Trophoblast cell (in vitro differentiated cells and primary cell): ENCODE results near the gene PRKAR2A.
A peak's percentile ranks its signal among the peaks of the same experiment; 100 is the strongest.
"Not testable (repeated sequence)": the region's sequence is repeated elsewhere in the genome, so short reads cannot be mapped to it uniquely, and the experiment has no call there.

ENCODE experiments used
- DNase-seq, 2 donors: peaks; one replicate each; pipeline ENCODE4 v3.0.0-alpha.2; 2016
- H2AFZ ChIP-seq: 2 replicates; pipeline ENCODE4 v1.6.1; 2013; ENCODE audit warnings: low read length, moderate library complexity, mild to moderate bottlenecking; ENCODE audit not compliant: insufficient read depth, poor library complexity
- H2AK5ac ChIP-seq: 2 replicates; pipeline ENCODE4 v1.6.1; 2013; ENCODE audit warnings: mild to moderate bottlenecking, low read length
- H2BK120ac ChIP-seq: 2 replicates; pipeline ENCODE4 v1.6.1; 2013; ENCODE audit warnings: low read length, mild to moderate bottlenecking, moderate library complexity; ENCODE audit not compliant: insufficient read depth, poor library complexity
- H2BK12ac ChIP-seq: 2 replicates; pipeline ENCODE4 v1.6.1; 2013; ENCODE audit warnings: mild to moderate bottlenecking, low read length, moderate library complexity
- H2BK5ac ChIP-seq: 2 replicates; pipeline ENCODE4 v1.6.1; 2013; ENCODE audit warnings: low read length, low read depth, moderate library complexity, mild to moderate bottlenecking; ENCODE audit not compliant: poor library complexity
- H3K14ac ChIP-seq: 2 replicates; pipeline ENCODE4 v1.6.1; 2013; ENCODE audit warnings: mild to moderate bottlenecking, low read length
- H3K18ac ChIP-seq: 2 replicates; pipeline ENCODE4 v1.6.1; 2013; ENCODE audit warnings: mild to moderate bottlenecking, low read length
- H3K23ac ChIP-seq: 2 replicates; pipeline ENCODE4 v1.6.1; 2013; ENCODE audit warnings: low read length
- H3K27ac ChIP-seq: 2 replicates; pipeline ENCODE4 v1.5.1; 2013; ENCODE audit warnings: low read depth, mild to moderate bottlenecking, inconsistent platforms, low read length, moderate library complexity
- H3K27me3 ChIP-seq: 2 replicates; pipeline ENCODE4 v1.6.1; 2013; ENCODE audit warnings: inconsistent platforms, mild to moderate bottlenecking, low read length, moderate library complexity; ENCODE audit not compliant: insufficient read depth
- H3K36me3 ChIP-seq, 2 experiments: 1 replicate in 1 of 2; 2 replicates in 1 of 2; pipeline ENCODE4 v1.6.1; 2013; ENCODE audit warnings: low read length in 2 of 2, mild to moderate bottlenecking in 2 of 2, moderate library complexity in 1 of 2; ENCODE audit not compliant: insufficient read depth in 2 of 2, control insufficient read depth in 1 of 2
- H3K4ac ChIP-seq: 2 replicates; pipeline ENCODE4 v1.6.1; 2013; ENCODE audit warnings: low read depth, mild to moderate bottlenecking, low read length, moderate library complexity
- H3K4me1 ChIP-seq, 2 experiments: 1 replicate in 1 of 2; 2 replicates in 1 of 2; pipeline ENCODE4 v1.6.1; 2013; ENCODE audit warnings: low read length in 2 of 2, mild to moderate bottlenecking in 2 of 2, moderate library complexity in 1 of 2; ENCODE audit not compliant: insufficient read depth in 2 of 2, control insufficient read depth in 1 of 2
- H3K4me2 ChIP-seq: 2 replicates; pipeline ENCODE4 v1.6.1; 2013; ENCODE audit warnings: inconsistent platforms, mild to moderate bottlenecking, low read length, moderate library complexity
- H3K4me3 ChIP-seq: 2 replicates; pipeline ENCODE4 v1.5.1; 2013; ENCODE audit warnings: mild to moderate bottlenecking, low read depth, low read length, inconsistent platforms
- H3K79me1 ChIP-seq: one replicate; pipeline ENCODE4 v1.6.1; 2013; ENCODE audit warnings: low read length
- H3K79me2 ChIP-seq: 2 replicates; pipeline ENCODE4 v1.6.1; 2013; ENCODE audit warnings: low read length, mild to moderate bottlenecking; ENCODE audit not compliant: control insufficient read depth, insufficient read depth, poor library complexity
- H3K9ac ChIP-seq: 2 replicates; pipeline ENCODE4 v1.6.1; 2013; ENCODE audit warnings: mild to moderate bottlenecking, low read length
- H3K9me3 ChIP-seq: 2 replicates; pipeline ENCODE4 v1.6.1; 2013; ENCODE audit warnings: low read depth, mild to moderate bottlenecking, control low read depth, inconsistent platforms, low read length; ENCODE audit not compliant: insufficient read depth
- H4K12ac ChIP-seq: 2 replicates; pipeline ENCODE4 v1.6.1; 2013; ENCODE audit warnings: low read depth, mild to moderate bottlenecking, low read length, moderate library complexity
- H4K8ac ChIP-seq: 2 replicates; pipeline ENCODE4 v1.6.1; 2013; ENCODE audit warnings: low read depth, mild to moderate bottlenecking, low read length, moderate library complexity
- H4K91ac ChIP-seq: one replicate; pipeline ENCODE4 v1.6.1; 2013; ENCODE audit warnings: low read depth, mild to moderate bottlenecking, low read length, moderate library complexity
- WGBS: extraction: QIAGEN DNeasy Blood & Tissue Kit; methylation state at CpG from one replicate; pipeline ENCODE4 v1.1.7; 2013; ENCODE audit warnings: missing lambda C conversion rate; ENCODE audit not compliant: insufficient read length, insufficient coverage; ENCODE audit errors: extremely low coverage; 5-methylcytosine and 5-hydroxymethylcytosine counted together

Gene PRKAR2A

GRCh38 chr3:48725185-48725855, 122.4 kb downstream of the PRKAR2A start:
- not testable (repeated sequence) for H3K9me3 ChIP-seq, DNase-seq, H2BK12ac ChIP-seq, H3K9ac ChIP-seq, H3K18ac ChIP-seq, H3K23ac ChIP-seq, H3K27ac ChIP-seq, H4K8ac ChIP-seq, H3K79me1 ChIP-seq, H2BK5ac ChIP-seq, H3K4me3 ChIP-seq, H3K4me1 ChIP-seq, H3K4ac ChIP-seq, H3K27me3 ChIP-seq, H4K12ac ChIP-seq, H3K79me2 ChIP-seq, H3K4me2 ChIP-seq, H2BK120ac ChIP-seq, H4K91ac ChIP-seq, H3K14ac ChIP-seq, H2AFZ ChIP-seq, H3K36me3 ChIP-seq, H2AK5ac ChIP-seq
- no CpG with 5 or more reads among the region's 8 CpGs for WGBS

GRCh38 chr3:48723725-48724124, 123.9 kb downstream of the PRKAR2A start:
- no peaks in the 10 kb centered on the region for H3K4me1 ChIP-seq
- no CpG with 5 or more reads among the region's 7 CpGs for WGBS
- H3K27ac ChIP-seq = no peak overlapping the region
- H2AK5ac ChIP-seq = no peak overlapping the region
- no peak overlapping the region for H4K91ac ChIP-seq
- H3K79me2 ChIP-seq = no peaks in the 10 kb centered on the region
- H3K36me3 ChIP-seq = no peaks in the 10 kb centered on the region
- no peak overlapping the region for H4K12ac ChIP-seq
- H3K14ac ChIP-seq = no peak overlapping the region
- H3K4me2 ChIP-seq = no peak overlapping the region
- no peak overlapping the region for H4K8ac ChIP-seq
- no peak overlapping the region for H3K23ac ChIP-seq
- no peak overlapping the region for H2AFZ ChIP-seq
- no peaks in the 10 kb centered on the region for H3K9me3 ChIP-seq
- no peak overlapping the region for H2BK12ac ChIP-seq
- no peaks in the 10 kb centered on the region for H3K27me3 ChIP-seq
- H3K18ac ChIP-seq = no peak overlapping the region
- H3K4me3 ChIP-seq = no peak overlapping the region
- no peak overlapping the region for H3K9ac ChIP-seq
- no peaks in the 10 kb centered on the region for H3K79me1 ChIP-seq
- no peak overlapping the region for H3K4ac ChIP-seq
- H2BK5ac ChIP-seq = no peak overlapping the region
- no peak for DNase-seq
- no peak overlapping the region for H2BK120ac ChIP-seq

- not testable (repeated sequence) for H3K14ac ChIP-seq, H3K79me2 ChIP-seq, H2BK12ac ChIP-seq, H3K27ac ChIP-seq, H2AFZ ChIP-seq, H3K36me3 ChIP-seq, H3K23ac ChIP-seq, H3K4ac ChIP-seq, H4K8ac ChIP-seq, H2BK120ac ChIP-seq, H3K79me1 ChIP-seq, H3K4me1 ChIP-seq, H3K9ac ChIP-seq, DNase-seq, H2BK5ac ChIP-seq, H4K91ac ChIP-seq, H3K27me3 ChIP-seq, H3K4me3 ChIP-seq, H3K4me2 ChIP-seq, H4K12ac ChIP-seq, H2AK5ac ChIP-seq, H3K9me3 ChIP-seq, H3K18ac ChIP-seq
- WGBS = no CpG with 5 or more reads among the region's 3 CpGs
Measured at GRCh38 chr3:48723293-48723692, 124.4 kb downstream of the PRKAR2A start.

DNA sequence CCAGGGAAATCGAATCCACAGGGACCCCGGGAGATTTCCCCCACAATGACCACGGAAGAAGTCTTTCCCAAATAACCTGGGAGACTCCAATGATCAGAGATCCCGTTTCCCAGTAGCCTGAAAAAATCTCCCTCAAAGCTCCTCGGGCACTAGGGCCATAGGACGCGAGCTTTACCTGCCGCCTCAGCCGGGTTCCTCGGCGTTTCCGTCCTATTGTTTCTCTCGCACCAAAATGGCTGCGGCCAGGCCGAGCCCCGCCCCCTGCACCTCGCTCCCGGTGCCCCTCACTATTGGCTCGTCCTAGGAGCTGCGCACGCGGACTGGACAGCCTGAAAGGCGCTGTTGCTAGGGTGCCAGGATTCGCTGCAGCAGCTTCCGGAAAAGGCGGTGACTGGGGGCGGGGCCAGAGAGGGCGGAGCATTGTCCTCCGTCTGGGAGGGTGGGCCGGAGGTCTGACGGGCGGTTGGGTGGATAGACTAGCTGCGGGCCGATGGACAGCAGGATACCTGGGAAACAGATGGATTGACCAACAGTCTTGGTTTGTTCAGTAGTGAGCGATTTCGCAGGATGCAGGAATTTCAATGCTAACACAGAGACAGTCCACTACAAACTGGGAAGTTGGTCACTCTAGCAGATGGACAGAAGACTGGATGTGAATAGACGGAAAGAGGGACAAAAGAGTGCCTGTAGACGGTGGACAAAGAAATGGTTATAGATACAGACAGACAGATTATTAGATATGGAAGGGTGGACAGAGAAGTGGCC, 130.5 kb downstream of the PRKAR2A start, which contains the start of gene IP6K2:
Gene IP6K2 (minus strand): TSS at position 240 of the 765 bp plus-strand sequence. CDS start 21,930 bp downstream, outside the sequence.
- H3K4me2 ChIP-seq = peak within 1 kb of the TSS; percentile 52
- no CpG with 5 or more reads among the region's 38 CpGs for WGBS
- H3K27me3 ChIP-seq = no peaks in the 10 kb centered on the region
- peak within 1 kb of the TSS; percentile 41 for H3K23ac ChIP-seq
- peak within 1 kb of the TSS; percentile 95 for H2AK5ac ChIP-seq
- peak within 1 kb of the TSS; percentile 97 for H4K12ac ChIP-seq
- peak within 1 kb of the TSS; percentile 75 for H3K18ac ChIP-seq
- peak within 1 kb of the TSS; percentile 86 for H3K27ac ChIP-seq
- peaks cover 0 to 15% of the 10 kb centered on the region in 2 experiments for H3K4me1 ChIP-seq
- H2BK120ac ChIP-seq = peak within 1 kb of the TSS; percentile 92
- no peaks in the 10 kb centered on the region for H3K9me3 ChIP-seq
- peak within 1 kb of the TSS; percentile 89 for H4K8ac ChIP-seq
- H3K14ac ChIP-seq = peak within 1 kb of the TSS; percentile 95
- H3K36me3 ChIP-seq = peaks cover 16 to 24% of the 10 kb centered on the region in 2 experiments
- peak within 1 kb of the TSS; percentile 30 for H2AFZ ChIP-seq
- peaks cover 9% of the 10 kb centered on the region for H3K79me1 ChIP-seq
- peak within 1 kb of the TSS; percentile 38 for H2BK12ac ChIP-seq
- peak within 1 kb of the TSS; percentile 96 for H2BK5ac ChIP-seq
- peak within 1 kb of the TSS; percentile 98 for H4K91ac ChIP-seq
- peak within 1 kb of the TSS; percentile 98 for H3K9ac ChIP-seq
- H3K4ac ChIP-seq = peak within 1 kb of the TSS; percentile 100
- DNase-seq = peak; percentile 100
- H3K79me2 ChIP-seq = peaks cover 28% of the 10 kb centered on the region
- peak within 1 kb of the TSS; percentile 91 for H3K4me3 ChIP-seq
